IMR-90 (cell line): Measurements from ENCODE around the gene PRM2. TPM values are rescaled to one million over a fixed set of nuclear protein-coding genes. Genes with fewer than 3 reads are reported as not detected.

ENCODE experiments used
- ATAC-seq: fragments of 200-7000 bp; cut with Tn5 transposase; 2 replicates; pipeline ENCODE4 v1.9.1; 2020; ENCODE audit warnings: low read depth, mild to moderate bottlenecking, moderate library complexity
- BruUV-seq: library from RNA; stranded (reverse); fragments of 400-500 nt; replicated peaks from 2 replicates; lab custom pipeline; 2021; lab: Mats Ljungman, UMichigan
- CTCF ChIA-PET: fragments of 300-600 bp; formaldehyde crosslinking; extraction: SDS; loops from one replicate; lab custom pipeline; 2021; ENCODE audit warnings: antibody characterized with exemption; lab: Yijun Ruan, JAX
- POLR2A ChIA-PET: fragments of 300-600 bp; sonication (Branson Sonifier 250); formaldehyde crosslinking; loops from one replicate; lab custom pipeline; 2022; ENCODE audit warnings: antibody characterized with exemption; ENCODE audit not compliant: unreplicated experiment; lab: Charles Lee
- DNase-seq: peaks from one replicate; pipeline ENCODE4 v3.0.0; 2013
- H2AFZ ChIP-seq: replicated peaks from 2 replicates; pipeline ENCODE3; 2013; ENCODE audit warnings: low read length, mild to moderate bottlenecking; ENCODE audit not compliant: poor library complexity
- H2AK5ac ChIP-seq: 2 replicates; pipeline ENCODE4 v1.6.1; 2013; ENCODE audit warnings: low read depth, low read length, inconsistent platforms
- H2AK9ac ChIP-seq: replicated peaks from 2 replicates; pipeline ENCODE3; 2013; ENCODE audit warnings: mild to moderate bottlenecking, low read depth, low read length, moderate library complexity; ENCODE audit not compliant: poor library complexity
- H2BK120ac ChIP-seq: 2 replicates; pipeline ENCODE4 v1.6.1; 2013; ENCODE audit warnings: low read depth, low read length, inconsistent platforms
- H2BK15ac ChIP-seq: 3 replicates; pipeline ENCODE4 v1.6.1; 2013; ENCODE audit warnings: low read depth, low read length, inconsistent platforms
- H2BK20ac ChIP-seq: 2 replicates; pipeline ENCODE4 v1.6.1; 2013; ENCODE audit warnings: low read depth, mild to moderate bottlenecking, inconsistent platforms, low read length, moderate library complexity
- H2BK5ac ChIP-seq: 2 replicates; pipeline ENCODE4 v1.6.1; 2013; ENCODE audit warnings: mild to moderate bottlenecking, low read depth, low read length, inconsistent platforms; ENCODE audit not compliant: poor library complexity, severe bottlenecking
- H3K14ac ChIP-seq: replicated peaks from 2 replicates; pipeline ENCODE4 v1.6.1; 2013; ENCODE audit warnings: low read depth, low read length, inconsistent platforms
- H3K18ac ChIP-seq: 2 replicates; pipeline ENCODE4 v1.6.1; 2013; ENCODE audit warnings: low read depth, low read length, control low read depth
- H3K23ac ChIP-seq: 2 replicates; pipeline ENCODE4 v1.6.1; 2013; ENCODE audit warnings: low read depth, low read length, inconsistent platforms
- H3K27ac ChIP-seq: 2 replicates; pipeline ENCODE4 v1.5.1; 2013; ENCODE audit warnings: mild to moderate bottlenecking, control low read depth, low read length; ENCODE audit not compliant: insufficient read depth
- H3K27me3 ChIP-seq: 2 replicates; pipeline ENCODE4 v1.6.1; 2013; ENCODE audit warnings: low read length; ENCODE audit not compliant: control insufficient read depth, insufficient read depth
- H3K36me3 ChIP-seq: 2 replicates; pipeline ENCODE4 v1.6.1; 2013; ENCODE audit warnings: low read length, mixed read lengths; ENCODE audit not compliant: control insufficient read depth, insufficient read depth
- H3K4ac ChIP-seq: 2 replicates; pipeline ENCODE4 v1.6.1; 2013; ENCODE audit warnings: low read depth, low read length, inconsistent platforms
- H3K4me1 ChIP-seq: 2 replicates; pipeline ENCODE4 v1.6.1; 2013; ENCODE audit warnings: low read length, mixed read lengths; ENCODE audit not compliant: control insufficient read depth, insufficient read depth
- H3K4me2 ChIP-seq: 2 replicates; pipeline ENCODE4 v1.6.1; 2013; ENCODE audit warnings: low read depth, mild to moderate bottlenecking, control low read depth, low read length, moderate library complexity
- H3K4me3 ChIP-seq: 2 replicates; pipeline ENCODE4 v1.5.1; 2013; ENCODE audit warnings: low read depth, mild to moderate bottlenecking, control low read depth, low read length, moderate library complexity; ENCODE audit not compliant: insufficient read depth
- H3K56ac ChIP-seq: 2 replicates; pipeline ENCODE4 v1.6.1; 2013; ENCODE audit warnings: low read length, inconsistent platforms; ENCODE audit not compliant: insufficient read depth; ENCODE audit errors: extremely low read depth
- H3K79me1 ChIP-seq, 2 experiments: 2 replicates each; pipeline ENCODE4 v1.6.1; 2013; ENCODE audit warnings: low read length in 2 of 2, inconsistent platforms in 1 of 2, low read depth in 1 of 2
- H3K9ac ChIP-seq: 2 replicates; pipeline ENCODE4 v1.6.1; 2013; ENCODE audit warnings: low read depth, low read length, control low read depth
- H3K9me1 ChIP-seq: 2 replicates; pipeline ENCODE4 v1.6.1; 2013; ENCODE audit warnings: low read length, inconsistent platforms; ENCODE audit not compliant: insufficient read depth
- H3K9me3 ChIP-seq: 2 replicates; pipeline ENCODE4 v1.6.1; 2013; ENCODE audit warnings: low read length; ENCODE audit not compliant: control insufficient read depth, insufficient read depth
- H4K20me1 ChIP-seq: 2 replicates; pipeline ENCODE4 v1.6.1; 2013; ENCODE audit warnings: low read length, inconsistent platforms; ENCODE audit not compliant: insufficient read depth
- H4K5ac ChIP-seq: 2 replicates; pipeline ENCODE4 v1.6.1; 2013; ENCODE audit warnings: mild to moderate bottlenecking, low read depth, low read length, control low read depth
- H4K8ac ChIP-seq, 2 experiments: 2 replicates each; pipeline ENCODE4 v1.6.1; 2013; ENCODE audit warnings: low read depth in 2 of 2, low read length in 2 of 2, control low read depth in 1 of 2, inconsistent platforms in 1 of 2
- H4K91ac ChIP-seq: 2 replicates; pipeline ENCODE4 v1.6.1; 2013; ENCODE audit warnings: low read depth, low read length, inconsistent platforms; ENCODE audit not compliant: insufficient read depth
- BHLHE40 ChIP-seq: fragments of 150-350 bp; IDR thresholded peaks from 2 replicates; pipeline ENCODE4 v1.6.1; 2016; ENCODE audit warnings: mild to moderate bottlenecking, low read depth, low read length
- CEBPB ChIP-seq: IDR thresholded peaks from 2 replicates; pipeline ENCODE4 v1.6.1; 2012; ENCODE audit warnings: low read depth, low read length, improper control_type of control experiment
- CHD1 ChIP-seq: IDR thresholded peaks from 2 replicates; pipeline ENCODE4 v1.6.1; 2012; ENCODE audit warnings: low read depth, low read length, improper control_type of control experiment
- CTCF ChIP-seq: conservative IDR thresholded peaks from 2 replicates; pipeline ENCODE4 v1.5.1; 2012; ENCODE audit warnings: mild to moderate bottlenecking, low read depth, low read length, improper control_type of control experiment
- FOS ChIP-seq: fragments of 150-350 bp; IDR thresholded peaks from 2 replicates; pipeline ENCODE4 v1.6.1; 2016; ENCODE audit warnings: low read depth, low read length
- MAFK ChIP-seq: IDR thresholded peaks from 2 replicates; pipeline ENCODE4 v1.6.1; 2012; ENCODE audit warnings: low read depth, low read length, improper control_type of control experiment
- MXI1 ChIP-seq: IDR thresholded peaks from 2 replicates; pipeline ENCODE4 v1.6.1; 2012; ENCODE audit warnings: low read depth, mild to moderate bottlenecking, low read length, moderate library complexity, borderline replicate concordance
- NFE2L2 ChIP-seq: fragments of 150-350 bp; IDR thresholded peaks from 2 replicates; pipeline ENCODE4 v1.6.1; 2016; ENCODE audit warnings: low read depth, mild to moderate bottlenecking, low read length
- POLR2A ChIP-seq: IDR thresholded peaks from 2 replicates; pipeline ENCODE4 v1.6.1; 2012; ENCODE audit warnings: mild to moderate bottlenecking, low read depth, low read length
- RAD21 ChIP-seq: IDR thresholded peaks from 2 replicates; pipeline ENCODE4 v1.6.1; 2012; ENCODE audit warnings: low read length, improper control_type of control experiment
- RCOR1 ChIP-seq: IDR thresholded peaks from 2 replicates; pipeline ENCODE4 v1.6.1; 2012; ENCODE audit warnings: mild to moderate bottlenecking, low read length, improper control_type of control experiment; ENCODE audit not compliant: insufficient replicate concordance
- RFX5 ChIP-seq: IDR thresholded peaks from 2 replicates; pipeline ENCODE4 v1.8.0; 2012; ENCODE audit warnings: low read depth, mild to moderate bottlenecking, low read length, moderate library complexity
- SMC3 ChIP-seq: fragments of 150-350 bp; IDR thresholded peaks from 2 replicates; pipeline ENCODE4 v1.6.1; 2016; ENCODE audit warnings: low read depth, mild to moderate bottlenecking, antibody characterized with exemption, low read length, moderate library complexity
- USF2 ChIP-seq: fragments of 150-350 bp; IDR thresholded peaks from 2 replicates; pipeline ENCODE4 v1.6.1; 2017; ENCODE audit warnings: mild to moderate bottlenecking, antibody characterized with exemption, low read length, low read depth
- WGBS, 2 experiments: methylation state at CpG; one replicate each; pipeline versions ENCODE4 v1.1.5 to v1.1.7; 2013; ENCODE audit warnings: missing lambda C conversion rate in 2 of 2; ENCODE audit not compliant: insufficient read length in 1 of 2; ENCODE audit errors: extremely low coverage in 2 of 2; 5-methylcytosine and 5-hydroxymethylcytosine counted together
- dilution Hi-C: fragments of 300-500 bp; cut with HindIII; formaldehyde crosslinking; loops from one replicate; pipeline ENCODE4 v1.14.3; 2018; ENCODE audit warnings: low sequenced_read_pairs; ENCODE audit not compliant: unreplicated experiment
- in situ Hi-C: fragments of 300-500 bp; cut with MboI; formaldehyde crosslinking; loops from 3 replicates; pipeline ENCODE4 v1.14.3; 2019; ENCODE audit warnings: low sequenced_read_pairs, inconsistent platforms, mixed read lengths
- intact Hi-C: fragments of 100-400 bp; cut with micrococcal nuclease; formaldehyde crosslinking; loops from 2 replicates; pipeline ENCODE4 v1.10.0; 2022
- polyA plus RNA-seq, 3 experiments: library from polyadenylated mRNA; depleted of rRNA; stranded (reverse); fragments of >200 nt; gene quantifications; 2 replicates each; pipeline ENCODE4 v1.2.3, GENCODE V29; 2012; ENCODE audit warnings: low replicate concordance in 1 of 3
- total RNA-seq: library from RNA; depleted of rRNA; stranded (reverse); fragments of >200 nt; gene quantifications from 2 replicates; pipeline ENCODE4 v1.2.3, GENCODE V29; 2012

Gene PRM2
- total and polyA plus RNA-seq, 2 of the 4 experiments (the other 2 are of a cell fraction) = not detected

- Histone ChIP-seq H3K4me3 (no peak overlapping the region), H3K27ac (no peak overlapping the region), H3K9ac (no peak overlapping the region), H3K4me1 (peaks cover 2% of the 10 kb centered on the region; the same call in 1 of the 2 replicates), H4K5ac (no peak overlapping the region), H3K23ac (no peak overlapping the region), H2BK5ac (no peak overlapping the region), H2AK9ac (no peak overlapping the region), H2BK120ac (no peak overlapping the region), H4K8ac (no peak overlapping the region), H3K14ac (no peak overlapping the region), H4K20me1 (no peaks in the 10 kb centered on the region), H3K9me1 (no peaks in the 10 kb centered on the region; the same call in 1 of the 2 replicates), H3K27me3 (no peaks in the 10 kb centered on the region; the same call in 1 of the 2 replicates), H3K56ac (no peak overlapping the region), H2AK5ac (no peak overlapping the region), H3K9me3 (no peaks in the 10 kb centered on the region), H3K4me2 (no peak overlapping the region), H4K91ac (no peak overlapping the region), H3K36me3 (no peaks in the 10 kb centered on the region), H3K79me1 (no peaks in the 10 kb centered on the region), H3K4ac (no peak overlapping the region), H3K18ac (no peak overlapping the region), H2AFZ (peak overlapping the region; percentile 51), H2BK15ac (no peak overlapping the region), H2BK20ac (no peak overlapping the region)
- no TSS peak for BruUV-seq
- POLR2A ChIA-PET = no interaction called here
- in situ Hi-C loops (no loop called here), intact Hi-C loops (no loop called here), dilution Hi-C loops (no loop called here)
- no peak for TF ChIP-seq POLR2A
- TF ChIP-seq RFX5 = no peak
- TF ChIP-seq CEBPB = no peak
- no peak for TF ChIP-seq FOS
- TF ChIP-seq SMC3 = no peak
- TF ChIP-seq RAD21 = no peak
- no peak for TF ChIP-seq MAFK
- TF ChIP-seq NFE2L2 = no peak
- TF ChIP-seq CTCF = no peak
- TF ChIP-seq USF2 = no peak
- TF ChIP-seq RCOR1 = no peak
- TF ChIP-seq BHLHE40 = no peak
- no peak for TF ChIP-seq MXI1
- no peak for TF ChIP-seq CHD1
- no peak for ATAC-seq
- DNase-seq = no peak
- 93% methylated on average over 2 of the region's 10 CpGs; no CpG with 5 or more reads in 1 of the 2 experiments for WGBS, 2 experiments
- CTCF ChIA-PET = no interaction called here
Observed at GRCh38 chr16:11231367-11231970, 44.8 kb downstream of the PRM2 start.
